GM21619 (cell line): ENCODE data around the gene ZDHHC11.

Experiments used
- ATAC-seq: cut with Tn5 transposase; IDR thresholded peaks from one replicate; pipeline ENCODE4 v1.9.1; 2021; ENCODE audit not compliant: unreplicated experiment

The ZDHHC11 gene

GRCh38 chr5:850511-851006 lies at the start of gene ZDHHC11:
TSS of gene ZDHHC11 (minus strand) at chr5:850986. CDS start at chr5:850602, 384 bp downstream.
- no peak for ATAC-seq

GRCh38 chr5:893711-894110 lies 42.9 kb upstream of the ZDHHC11 start:
- no peak for ATAC-seq

GRCh38 chr5:893137-893506 lies 42.3 kb upstream of the ZDHHC11 start:
- ATAC-seq: peak; percentile 11

- ATAC-seq: peak; percentile 98
Observed at GRCh38 chr5:892394-893136, 41.8 kb upstream of the ZDHHC11 start, which contains the start of the genes BRD9 and TRIP13. TSS of gene BRD9 (minus strand) at chr5:892801. CDS start at chr5:892657, 144 bp downstream. TSS of gene TRIP13 (plus strand) at chr5:892884. CDS start at chr5:892999, 115 bp downstream.

- ATAC-seq: peak; percentile 16
Observed at GRCh38 chr5:891837-892393, 41.1 kb upstream of the ZDHHC11 start.

- no peak for ATAC-seq
Observed at GRCh38 chr5:891117-891836, 40.5 kb upstream of the ZDHHC11 start.

GRCh38 chr5:889075-889710 lies 38.4 kb upstream of the ZDHHC11 start:
- ATAC-seq: no peak

GRCh38 chr5:888638-889035 lies 37.9 kb upstream of the ZDHHC11 start:
- no peak for ATAC-seq

GRCh38 chr5:887947-888637 lies 37.3 kb upstream of the ZDHHC11 start:
- ATAC-seq: no peak

GRCh38 chr5:886716-887325 lies 36.0 kb upstream of the ZDHHC11 start:
- ATAC-seq: no peak

GRCh38 chr5:886036-886435 lies 35.2 kb upstream of the ZDHHC11 start:
- no peak for ATAC-seq

- ATAC-seq: no peak
Observed at GRCh38 chr5:885529-885928, 34.7 kb upstream of the ZDHHC11 start.

- no peak for ATAC-seq
Observed at GRCh38 chr5:885127-885442, 34.3 kb upstream of the ZDHHC11 start.

GRCh38 chr5:884345-885126 lies 33.8 kb upstream of the ZDHHC11 start:
- ATAC-seq: no peak

- no peak for ATAC-seq
Observed at GRCh38 chr5:883475-884181, 32.8 kb upstream of the ZDHHC11 start.

- ATAC-seq: no peak
Observed at GRCh38 chr5:882253-883183, 31.7 kb upstream of the ZDHHC11 start.

GRCh38 chr5:881551-881935 lies 30.8 kb upstream of the ZDHHC11 start:
- no peak for ATAC-seq
